ENCODE measurements around the gene SLC37A1.

SLC37A1 gene

GRCh38 chr21:42582787-42583476 lies 69.3 kb downstream of the SLC37A1 start:
- no peak for TF ChIP-seq CTCF (IDR thresholded peaks at IDR 0.05)

- TF ChIP-seq CTCF (IDR thresholded peaks at IDR 0.05): no peak
Observed at GRCh38 chr21:42583477-42584295, 70.0 kb downstream of the SLC37A1 start.

- TF ChIP-seq CTCF (IDR thresholded peaks at IDR 0.05): no peak
Observed at GRCh38 chr21:42584296-42584641, 70.6 kb downstream of the SLC37A1 start.

GRCh38 chr21:42585881-42586280 lies 72.2 kb downstream of the SLC37A1 start:
- no peak for TF ChIP-seq CTCF (IDR thresholded peaks at IDR 0.05)

- no peak for TF ChIP-seq CTCF (IDR thresholded peaks at IDR 0.05)
Observed at GRCh38 chr21:42586406-42586805, 72.8 kb downstream of the SLC37A1 start.

- no peak for TF ChIP-seq CTCF (IDR thresholded peaks at IDR 0.05)
Observed at GRCh38 chr21:42587036-42587435, 73.4 kb downstream of the SLC37A1 start.

- TF ChIP-seq CTCF (IDR thresholded peaks at IDR 0.05): no peak
Observed at GRCh38 chr21:42590431-42591131, 76.9 kb downstream of the SLC37A1 start.
